Spleen (tissue), 11 donors: ENCODE measurements around the gene PSMF1. TPM values are rescaled to one million over a fixed set of nuclear protein-coding genes. Genes with fewer than 3 reads are reported as not detected.

Experiments used
- DNase-seq: peaks from one replicate; pipeline ENCODE4 v3.0.0-alpha.2; 2020
- H3K27ac ChIP-seq, 8 donors: fragments of 200-600 bp; sonication (generic) in 7 of 8; 1 replicate in 4 of 8; 2 replicates in 4 of 8; pipeline versions ENCODE4 v1.5.0 to v1.8.0; 2016 to 2021; ENCODE audit warnings: inconsistent platforms in 4 of 8, mild to moderate bottlenecking in 4 of 8, moderate library complexity in 1 of 8
- H3K27me3 ChIP-seq, 7 donors: fragments of 200-600 bp; sonication (generic) in 6 of 7; replicated peaks in 1 of 7; 1 replicate in 4 of 7; 2 replicates in 3 of 7; pipeline versions ENCODE4 v1.5.0 to v1.8.0; 2016 to 2021; ENCODE audit warnings: inconsistent platforms in 3 of 7, mild to moderate bottlenecking in 1 of 7
- H3K36me3 ChIP-seq, 6 donors: fragments of 200-600 bp; sonication (generic) in 5 of 6; 1 replicate in 4 of 6; 2 replicates in 2 of 6; pipeline versions ENCODE4 v1.5.0 to v1.8.0; 2016 to 2021; ENCODE audit warnings: inconsistent platforms in 2 of 6
- H3K4me1 ChIP-seq, 6 donors: fragments of 200-600 bp; sonication (generic) in 5 of 6; 1 replicate in 3 of 6; 2 replicates in 3 of 6; pipeline versions ENCODE4 v1.5.0 to v1.8.0; 2016 to 2021; ENCODE audit warnings: inconsistent platforms in 3 of 6
- H3K4me3 ChIP-seq, 8 donors: fragments of 200-600 bp; sonication (generic) in 7 of 8; 1 replicate in 4 of 8; 2 replicates in 4 of 8; pipeline versions ENCODE4 v1.5.0 to v1.8.0; 2016 to 2021; ENCODE audit warnings: inconsistent platforms in 4 of 8, mild to moderate bottlenecking in 4 of 8, moderate library complexity in 2 of 8
- H3K9me3 ChIP-seq, 8 donors: fragments of 200-600 bp; sonication (generic) in 7 of 8; 1 replicate in 4 of 8; 2 replicates in 4 of 8; pipeline versions ENCODE4 v1.5.0 to v1.8.0; 2016 to 2021; ENCODE audit warnings: inconsistent platforms in 4 of 8
- POLR2A ChIP-seq, 3 donors: fragments of 450-650 bp; IDR thresholded peaks; one replicate each; pipeline ENCODE4 v1.5.1; 2017; ENCODE audit warnings: antibody characterized with exemption in 3 of 3, mild to moderate bottlenecking in 1 of 3
- POLR2AphosphoS5 ChIP-seq, 3 donors: sonication (generic); formaldehyde crosslinking; IDR thresholded peaks; one replicate each; pipeline ENCODE4 v1.5.1; 2017; ENCODE audit warnings: antibody characterized with exemption in 3 of 3
- WGBS, 5 donors: extraction: QIAGEN DNeasy Blood & Tissue Kit in 3 of 5; methylation state at CpG; one replicate each; pipeline versions ENCODE4 v1.1.5 to v1.1.7; 2013 to 2018; 5-methylcytosine and 5-hydroxymethylcytosine counted together
- intact Hi-C: fragments of 100-400 bp; cut with DNase I; formaldehyde crosslinking; loops from one replicate; pipeline ENCODE4 v1.15.0; 2023; ENCODE audit warnings: low total_unique reads
- polyA plus RNA-seq, 3 donors: library from polyadenylated mRNA; stranded (reverse); fragments of 200-250 nt; gene quantifications; one replicate each; pipeline ENCODE4 v1.2.1, GENCODE V29; 2013
- total RNA-seq, 7 donors: library from RNA; depleted of rRNA in 3 of 7; stranded (reverse); fragments of >200 nt in 3 of 7; fragmentation: NEBNext Ultra II Directional in 4 of 7; extraction: Animal tissue kit (Norgen Biotek cat#: 25700) in 4 of 7; gene quantifications; one replicate each; pipeline versions ENCODE4 v1.1.0 to v1.2.1, GENCODE V29; 2016 to 2021
- TF ChIP-seq, protein P1 (sequence below), 11 experiments: fragments of 200-600 bp in 7 of 11; fragments of 450-650 bp in 4 of 11; sonication (generic) in 4 of 11; IDR thresholded peaks in 8 of 11; conservative IDR thresholded peaks in 3 of 11; 1 replicate in 7 of 11; 2 replicates in 4 of 11; pipeline versions ENCODE4 v1.4.0 to v1.8.0; 2016 to 2021; ENCODE audit warnings: antibody characterized with exemption in 11 of 11, inconsistent platforms in 4 of 11, mild to moderate bottlenecking in 1 of 11
- donor health status: healthy with polysubstance abuse.
- donor health status: DM: no; HTN: no; CAD: no; lungs with moderate emphysema.
- donor health status: DM: no; HTN: no; CAD: no.
- donor health status: Bipolar disorder and iron deficiency.
- donor health status: healthy.
- donor health status: DM: no; HTN: no; CAD: no.
- donor health status: DM: yes; HTN: yes; CAD: no.

The PSMF1 gene
- total and polyA plus RNA-seq, 10 donors = 25.7 to 169 (median 112) TPM

DNA sequence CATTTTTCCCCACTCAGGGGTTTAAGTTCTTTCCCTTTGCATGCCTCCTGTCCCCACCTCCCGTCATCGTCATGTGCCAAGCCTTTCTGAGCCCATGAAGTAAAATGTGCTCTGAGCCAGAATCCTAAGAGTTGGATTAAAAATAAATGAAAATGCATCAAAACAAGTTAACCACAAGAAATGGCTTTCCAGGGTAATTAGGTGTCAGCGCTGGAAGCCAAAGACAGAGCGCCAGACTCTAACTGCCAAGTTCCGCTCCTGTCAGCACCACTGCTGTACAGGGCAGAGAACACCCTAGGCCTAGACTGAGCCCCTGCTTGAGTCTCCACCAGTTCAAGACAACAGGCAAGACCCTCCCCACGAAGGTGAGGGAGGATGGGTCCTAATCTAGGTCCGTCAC, 79.4 kb downstream of the PSMF1 start:
- Histone ChIP-seq H3K4me1 (no peaks in the 10 kb centered on the region), H3K36me3 (no peaks in the 10 kb centered on the region), H3K27ac (no peak overlapping the region), H3K4me3 (no peak overlapping the region), H3K27me3 (peaks cover 0 to 4% (median 0%) of the 10 kb centered on the region in 7 donors), H3K9me3 (peaks cover 0 to 4% (median 0%) of the 10 kb centered on the region in 8 donors)
- no peak for TF ChIP-seq POLR2AphosphoS5 (IDR thresholded peaks at IDR 0.05)
- TF ChIP-seq, protein P1, sequence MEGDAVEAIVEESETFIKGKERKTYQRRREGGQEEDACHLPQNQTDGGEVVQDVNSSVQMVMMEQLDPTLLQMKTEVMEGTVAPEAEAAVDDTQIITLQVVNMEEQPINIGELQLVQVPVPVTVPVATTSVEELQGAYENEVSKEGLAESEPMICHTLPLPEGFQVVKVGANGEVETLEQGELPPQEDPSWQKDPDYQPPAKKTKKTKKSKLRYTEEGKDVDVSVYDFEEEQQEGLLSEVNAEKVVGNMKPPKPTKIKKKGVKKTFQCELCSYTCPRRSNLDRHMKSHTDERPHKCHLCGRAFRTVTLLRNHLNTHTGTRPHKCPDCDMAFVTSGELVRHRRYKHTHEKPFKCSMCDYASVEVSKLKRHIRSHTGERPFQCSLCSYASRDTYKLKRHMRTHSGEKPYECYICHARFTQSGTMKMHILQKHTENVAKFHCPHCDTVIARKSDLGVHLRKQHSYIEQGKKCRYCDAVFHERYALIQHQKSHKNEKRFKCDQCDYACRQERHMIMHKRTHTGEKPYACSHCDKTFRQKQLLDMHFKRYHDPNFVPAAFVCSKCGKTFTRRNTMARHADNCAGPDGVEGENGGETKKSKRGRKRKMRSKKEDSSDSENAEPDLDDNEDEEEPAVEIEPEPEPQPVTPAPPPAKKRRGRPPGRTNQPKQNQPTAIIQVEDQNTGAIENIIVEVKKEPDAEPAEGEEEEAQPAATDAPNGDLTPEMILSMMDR (IDR thresholded peaks at IDR 0.05 in 8 of 11, conservative IDR thresholded peaks at IDR 0.05 in 3 of 11) = no peak
- TF ChIP-seq POLR2A (IDR thresholded peaks at IDR 0.05) = no peak
- intact Hi-C loops = no loop called here
- DNase-seq = no peak
- 82 to 88% (median 85%) methylated on average over 7 of the region's 7 CpGs for WGBS, 5 donors

DNA sequence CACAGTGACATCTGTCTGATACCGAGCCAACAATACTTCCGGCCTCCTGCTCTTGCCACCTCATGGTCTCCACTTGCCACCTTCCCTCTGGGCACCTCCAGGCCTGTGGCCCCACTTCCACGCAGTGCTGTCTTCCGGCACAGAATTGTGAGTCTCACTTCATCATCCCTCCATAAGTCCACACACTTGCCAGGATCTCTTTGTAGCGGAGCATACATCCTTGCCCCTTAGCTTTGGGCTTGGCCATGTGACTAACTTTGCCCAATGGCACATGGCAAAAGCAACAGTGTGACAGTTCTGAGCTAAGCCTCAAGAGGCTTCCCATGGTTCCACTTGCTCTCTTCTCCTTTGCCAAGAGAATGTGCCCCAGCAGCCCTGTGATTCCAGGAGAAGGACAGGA, 80.3 kb downstream of the PSMF1 start:
- Histone ChIP-seq H3K4me1 (no peaks in the 10 kb centered on the region), H3K4me3 (no peak overlapping the region), H3K36me3 (no peaks in the 10 kb centered on the region), H3K9me3 (peaks cover 0 to 4% (median 0%) of the 10 kb centered on the region in 8 donors), H3K27ac (no peak overlapping the region), H3K27me3 (peaks cover 0 to 4% (median 0%) of the 10 kb centered on the region in 7 donors)
- DNase-seq = no peak
- TF ChIP-seq, protein P1 (IDR thresholded peaks at IDR 0.05 in 8 of 11, conservative IDR thresholded peaks at IDR 0.05 in 3 of 11) = no peak
- no peak for TF ChIP-seq POLR2AphosphoS5 (IDR thresholded peaks at IDR 0.05)
- no peak for TF ChIP-seq POLR2A (IDR thresholded peaks at IDR 0.05)
- intact Hi-C loops = no loop called here
- WGBS, 5 donors = 79 to 95% (median 93%) methylated on average over 5 of the region's 5 CpGs

DNA sequence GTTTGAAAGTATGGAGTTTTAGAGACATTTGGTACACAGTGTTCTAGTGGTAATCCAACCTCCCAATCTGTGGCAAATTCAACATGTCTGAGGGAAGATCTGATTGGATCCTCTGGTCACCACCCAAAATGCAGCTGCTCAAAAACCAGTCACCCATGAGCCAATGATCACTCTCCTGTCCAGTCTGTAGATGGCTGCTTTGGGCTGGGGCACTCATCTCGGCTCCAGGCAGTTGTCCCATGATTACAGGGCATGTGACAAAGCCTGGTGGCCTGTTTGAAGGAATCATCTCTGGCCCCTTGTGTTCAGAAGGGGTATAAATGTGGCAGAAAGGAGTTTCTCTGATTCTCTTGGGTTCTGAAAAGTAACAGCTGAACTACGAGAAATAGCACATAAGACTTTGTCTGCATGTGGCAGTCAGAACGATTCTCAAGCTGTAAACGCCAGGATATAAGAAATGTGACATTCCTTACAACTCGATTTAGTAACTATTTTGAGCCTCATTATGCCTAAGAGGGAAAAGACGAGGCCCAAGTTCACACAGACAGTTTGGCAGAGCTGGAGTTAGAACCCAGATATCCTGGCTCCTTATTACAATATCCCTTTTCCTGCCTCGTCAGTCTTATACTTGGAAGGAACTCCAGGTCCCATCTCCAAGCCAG, 80.9 kb downstream of the PSMF1 start:
- Histone ChIP-seq H3K9me3 (peaks cover 0 to 4% (median 0%) of the 10 kb centered on the region in 8 donors), H3K4me1 (no peaks in the 10 kb centered on the region), H3K27ac (no peak overlapping the region), H3K27me3 (peaks cover 0 to 4% (median 0%) of the 10 kb centered on the region in 7 donors), H3K4me3 (no peak overlapping the region), H3K36me3 (no peaks in the 10 kb centered on the region)
- 72 to 89% (median 77%) methylated on average over 7 of the region's 7 CpGs for WGBS, 5 donors
- no peak for DNase-seq
- TF ChIP-seq, protein P1 (IDR thresholded peaks at IDR 0.05 in 8 of 11, conservative IDR thresholded peaks at IDR 0.05 in 3 of 11) = no peak
- TF ChIP-seq POLR2A (IDR thresholded peaks at IDR 0.05) = no peak
- intact Hi-C loops = no loop called here

DNA sequence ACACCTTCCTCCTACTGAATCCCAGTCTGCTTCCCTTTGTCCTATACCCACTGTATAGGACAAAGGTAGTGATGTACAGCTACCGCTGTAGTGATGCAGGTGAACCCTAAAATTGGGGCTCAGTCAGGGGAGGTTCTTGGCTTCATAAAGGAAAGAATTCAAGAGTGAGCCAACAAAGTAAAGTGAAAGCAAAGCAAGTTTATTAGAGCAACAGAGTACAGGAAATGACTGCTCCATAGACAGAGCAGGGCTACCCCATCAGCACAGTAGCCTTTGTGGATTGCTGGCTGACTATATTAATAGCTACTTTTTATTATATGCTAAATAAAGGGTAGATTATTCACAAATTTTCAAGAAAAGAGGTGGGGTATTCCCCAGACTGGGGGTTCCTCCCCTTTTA, 81.6 kb downstream of the PSMF1 start:
- H3K27me3 ChIP-seq = peaks cover 0 to 4% (median 0%) of the 10 kb centered on the region in 7 donors
- intact Hi-C loops = no loop called here
- TF ChIP-seq, protein P1 (IDR thresholded peaks at IDR 0.05 in 8 of 11, conservative IDR thresholded peaks at IDR 0.05 in 3 of 11) = no peak
- no peak for TF ChIP-seq POLR2AphosphoS5 (IDR thresholded peaks at IDR 0.05)
- no peak for TF ChIP-seq POLR2A (IDR thresholded peaks at IDR 0.05)

More for the DNA sequence above, 81.6 kb downstream of the PSMF1 start:
- no peak overlapping the region for H3K27ac ChIP-seq
- 92 to 100% (median 96%) methylated on average over 1 of the region's 1 CpG for WGBS, 5 donors
- peaks cover 0 to 4% (median 0%) of the 10 kb centered on the region in 8 donors for H3K9me3 ChIP-seq
- H3K36me3 ChIP-seq = no peaks in the 10 kb centered on the region
- DNase-seq = no peak
- no peak overlapping the region for H3K4me3 ChIP-seq
- H3K4me1 ChIP-seq = no peaks in the 10 kb centered on the region
